Rectal smooth muscle tissue (tissue), 1 donor: ENCODE data around the gene FSHR.

ENCODE experiments used
- H3K27ac ChIP-seq: one replicate; pipeline ENCODE4 v1.7.0; 2013; ENCODE audit warnings: low read depth, low read length, inconsistent platforms
- H3K27me3 ChIP-seq: one replicate; pipeline ENCODE4 v1.7.0; 2013; ENCODE audit warnings: low read length; ENCODE audit not compliant: control insufficient read depth, insufficient read depth
- H3K36me3 ChIP-seq: one replicate; pipeline ENCODE4 v1.7.0; 2013; ENCODE audit warnings: low read length; ENCODE audit not compliant: control insufficient read depth, insufficient read depth
- H3K4me1 ChIP-seq: one replicate; pipeline ENCODE4 v1.7.0; 2013; ENCODE audit warnings: low read length; ENCODE audit not compliant: control insufficient read depth, insufficient read depth
- H3K4me3 ChIP-seq: one replicate; pipeline ENCODE4 v1.7.0; 2013; ENCODE audit warnings: low read length
- H3K9ac ChIP-seq: one replicate; pipeline ENCODE4 v1.7.0; 2013; ENCODE audit warnings: low read length

Gene FSHR

GRCh38 chr2:48914477-48915089 is 239.7 kb downstream of the FSHR start:
- no peak overlapping the region for H3K27ac ChIP-seq
- no peaks in the 10 kb centered on the region for H3K27me3 ChIP-seq
- no peaks in the 10 kb centered on the region for H3K36me3 ChIP-seq
- no peaks in the 10 kb centered on the region for H3K4me1 ChIP-seq
- no peak overlapping the region for H3K9ac ChIP-seq
- no peak overlapping the region for H3K4me3 ChIP-seq
